H9 (cell line): ENCODE measurements around the gene SCYGR4. TPM values are rescaled to one million over a fixed set of nuclear protein-coding genes. Genes with fewer than 3 reads are reported as not detected.

Experiments
- DNase-seq: peaks from one replicate; pipeline ENCODE4 v3.0.0-alpha.2; 2017
- H2AFZ ChIP-seq: one replicate; pipeline ENCODE4 v1.6.1; 2013; ENCODE audit warnings: mild to moderate bottlenecking, low read length, control low read depth, moderate library complexity
- H2AK5ac ChIP-seq: 2 replicates; pipeline ENCODE4 v1.6.1; 2013; ENCODE audit warnings: low read length, control low read depth, mixed read lengths; ENCODE audit not compliant: insufficient read length
- H2BK120ac ChIP-seq: one replicate; pipeline ENCODE4 v1.6.1; 2013; ENCODE audit warnings: low read depth, mild to moderate bottlenecking, low read length, control low read depth, inconsistent platforms; ENCODE audit not compliant: poor library complexity, severe bottlenecking
- H2BK12ac ChIP-seq: 2 replicates; pipeline ENCODE4 v1.6.1; 2013; ENCODE audit warnings: low read length, control low read depth, mixed read lengths, low read depth; ENCODE audit not compliant: insufficient read length
- H2BK15ac ChIP-seq: 2 replicates; pipeline ENCODE4 v1.6.1; 2013; ENCODE audit warnings: low read depth, low read length, control low read depth
- H2BK20ac ChIP-seq: one replicate; pipeline ENCODE4 v1.6.1; 2013; ENCODE audit warnings: low read depth, mild to moderate bottlenecking, low read length, control low read depth, inconsistent platforms; ENCODE audit not compliant: poor library complexity, severe bottlenecking
- H2BK5ac ChIP-seq: 2 replicates; pipeline ENCODE4 v1.6.1; 2013; ENCODE audit warnings: low read length, control low read depth, mixed read lengths; ENCODE audit not compliant: insufficient read length
- H3K14ac ChIP-seq: 2 replicates; pipeline ENCODE4 v1.6.1; 2013; ENCODE audit warnings: low read length, control low read depth; ENCODE audit not compliant: insufficient read depth
- H3K18ac ChIP-seq: 2 replicates; pipeline ENCODE4 v1.6.1; 2013; ENCODE audit warnings: low read depth, mild to moderate bottlenecking, mixed read lengths, low read length, control low read depth; ENCODE audit not compliant: insufficient read length
- H3K23ac ChIP-seq: 2 replicates; pipeline ENCODE4 v1.6.1; 2013; ENCODE audit warnings: low read length, control low read depth, mixed read lengths, low read depth; ENCODE audit not compliant: insufficient read length
- H3K23me2 ChIP-seq: 2 replicates; pipeline ENCODE4 v1.6.1; 2013; ENCODE audit warnings: low read depth, mild to moderate bottlenecking, mixed read lengths, low read length, control low read depth; ENCODE audit not compliant: insufficient read length, poor library complexity, severe bottlenecking
- H3K27ac ChIP-seq: 2 replicates; pipeline ENCODE4 v1.5.1; 2013; ENCODE audit warnings: low read length, control low read depth, mixed read lengths, low read depth; ENCODE audit not compliant: insufficient read length
- H3K27me3 ChIP-seq: 2 replicates; pipeline ENCODE4 v1.6.1; 2013; ENCODE audit warnings: low read length, control low read depth, inconsistent platforms; ENCODE audit not compliant: insufficient read depth
- H3K4ac ChIP-seq: 2 replicates; pipeline ENCODE4 v1.6.1; 2013; ENCODE audit warnings: low read depth, mild to moderate bottlenecking, control low read depth, inconsistent platforms, low read length, moderate library complexity
- H3K4me1 ChIP-seq: 2 replicates; pipeline ENCODE4 v1.6.1; 2013; ENCODE audit warnings: low read length, control low read depth, inconsistent platforms; ENCODE audit not compliant: insufficient read depth
- H3K4me2 ChIP-seq: 2 replicates; pipeline ENCODE4 v1.6.1; 2013; ENCODE audit warnings: low read length, control low read depth, mixed read lengths; ENCODE audit not compliant: insufficient read length, insufficient read depth
- H3K56ac ChIP-seq: 2 replicates; pipeline ENCODE4 v1.6.1; 2013; ENCODE audit warnings: low read depth, mild to moderate bottlenecking, mixed read lengths, low read length, control low read depth; ENCODE audit not compliant: insufficient read length
- H3K79me1 ChIP-seq: 2 replicates; pipeline ENCODE4 v1.6.1; 2013; ENCODE audit warnings: low read depth, mild to moderate bottlenecking, moderate library complexity, low read length, control low read depth, inconsistent platforms; ENCODE audit not compliant: insufficient read depth, poor library complexity, severe bottlenecking
- H3K79me2 ChIP-seq: 2 replicates; pipeline ENCODE4 v1.6.1; 2013; ENCODE audit warnings: low read length, control low read depth, inconsistent platforms; ENCODE audit not compliant: insufficient read depth
- H3K9ac ChIP-seq: 2 replicates; pipeline ENCODE4 v1.6.1; 2013; ENCODE audit warnings: low read length, control low read depth, mixed read lengths; ENCODE audit not compliant: insufficient read length; ENCODE audit errors: extremely low read depth
- H3K9me3 ChIP-seq: one replicate; pipeline ENCODE4 v1.6.1; 2013; ENCODE audit warnings: low read depth, low read length, inconsistent platforms; ENCODE audit not compliant: control insufficient read depth
- H3T11ph ChIP-seq: one replicate; pipeline ENCODE4 v1.6.1; 2013; ENCODE audit warnings: mild to moderate bottlenecking, low read length, control low read depth, inconsistent platforms
- H4K20me1 ChIP-seq: one replicate; pipeline ENCODE4 v1.6.1; 2013; ENCODE audit not compliant: control insufficient read depth, insufficient read length, insufficient read depth
- H4K5ac ChIP-seq: 2 replicates; pipeline ENCODE4 v1.6.1; 2013; ENCODE audit warnings: low read depth, mild to moderate bottlenecking, mixed read lengths, low read length, control low read depth; ENCODE audit not compliant: insufficient read length
- H4K8ac ChIP-seq: replicated peaks from 2 replicates; pipeline ENCODE4 v1.6.1; 2013; ENCODE audit warnings: low read length, control low read depth, mixed read lengths, low read depth; ENCODE audit not compliant: insufficient read length
- H4K91ac ChIP-seq: 2 replicates; pipeline ENCODE4 v1.6.1; 2013; ENCODE audit warnings: low read depth, mild to moderate bottlenecking, moderate library complexity, mixed read lengths, low read length, control low read depth; ENCODE audit not compliant: insufficient read length
- H3K27ac Mint-ChIP-seq, 3 experiments: 2 replicates in 2 of 3; 3 replicates in 1 of 3; pipeline ENCODE4 v1.8.0; 2020 to 2021; ENCODE audit warnings: mixed read lengths in 3 of 3, mild to moderate bottlenecking in 1 of 3, moderate library complexity in 1 of 3
- H3K27me3 Mint-ChIP-seq: 2 replicates; pipeline ENCODE4 v1.8.0; 2021; ENCODE audit warnings: low read depth, mild to moderate bottlenecking, moderate library complexity, mixed read lengths
- H3K36me3 Mint-ChIP-seq, 3 experiments: 2 replicates in 2 of 3; 3 replicates in 1 of 3; pipeline ENCODE4 v1.8.0; 2020 to 2021; ENCODE audit warnings: low read depth in 3 of 3, mixed read lengths in 3 of 3; ENCODE audit not compliant: insufficient read depth in 1 of 3
- H3K4me1 Mint-ChIP-seq, 2 experiments: 2 replicates each; pipeline ENCODE4 v1.8.0; 2020; ENCODE audit warnings: mixed read lengths in 2 of 2
- H3K4me3 Mint-ChIP-seq, 2 experiments: 2 replicates in 1 of 2; 3 replicates in 1 of 2; pipeline ENCODE4 v1.8.0; 2020 to 2021; ENCODE audit warnings: mild to moderate bottlenecking in 2 of 2, mixed read lengths in 2 of 2, moderate library complexity in 1 of 2
- H3K9me3 Mint-ChIP-seq, 2 experiments: 2 replicates in 1 of 2; 3 replicates in 1 of 2; pipeline ENCODE4 v1.8.0; 2020; ENCODE audit warnings: mild to moderate bottlenecking in 2 of 2, mixed read lengths in 2 of 2, moderate library complexity in 1 of 2
- WGBS: extraction: QIAGEN DNeasy Blood & Tissue Kit; methylation state at CpG from one replicate; pipeline ENCODE4 v1.1.7; 2013; ENCODE audit warnings: missing lambda C conversion rate, low lambda C conversion rate, mixed read lengths; ENCODE audit not compliant: insufficient read length; ENCODE audit errors: extremely low coverage; 5-methylcytosine and 5-hydroxymethylcytosine counted together
- total RNA-seq: library from RNA; stranded (reverse); gene quantifications from 2 replicates; pipeline ENCODE4 v1.2.1, GENCODE V29; 2021
- TF ChIP-seq, protein P1 (sequence below): fragments of 200-600 bp; sonication (generic); conservative IDR thresholded peaks from 3 replicates; pipeline ENCODE4 v1.8.0; 2021; ENCODE audit warnings: antibody characterized with exemption, mild to moderate bottlenecking

The SCYGR4 gene
- total RNA-seq, 1 experiment from 2014 or later: not detected

DNA sequence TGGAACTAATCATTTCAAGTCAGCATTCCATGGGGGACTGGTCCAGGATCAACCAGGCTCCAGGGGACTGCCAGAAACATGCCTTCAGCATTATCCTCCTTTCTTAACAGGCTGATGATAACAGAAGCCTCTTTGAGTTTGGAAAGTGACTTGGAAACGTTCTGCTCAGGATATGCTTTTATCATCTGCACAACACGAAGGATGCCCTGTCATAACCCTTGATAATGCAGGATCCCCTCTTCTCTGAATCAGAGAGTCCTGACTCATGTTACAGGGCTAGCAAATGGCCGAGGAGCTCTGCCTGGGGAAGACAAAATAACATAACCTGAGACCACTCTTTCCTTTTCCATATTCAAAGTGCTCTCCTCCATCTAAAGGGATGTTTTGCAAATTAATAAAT is 9.4 kb upstream of the SCYGR4 start:
- Mint-ChIP-seq H3K4me3 (no peak overlapping the region), H3K27me3 (peaks cover 2% of the 10 kb centered on the region; the same call in 1 of the 2 replicates), H3K4me1 (no peaks in the 10 kb centered on the region), H3K9me3 (no peaks in the 10 kb centered on the region; a peak in 1 of 5 replicates), H3K27ac (no peak overlapping the region), H3K36me3 (no peaks in the 10 kb centered on the region; a peak in 1 of 7 replicates)
- no peak for DNase-seq
- Histone ChIP-seq H3K9me3 (no peaks in the 10 kb centered on the region), H2BK15ac (no peak overlapping the region), H4K91ac (no peak overlapping the region), H3K9ac (no peak overlapping the region), H3K4me1 (no peaks in the 10 kb centered on the region), H3K79me2 (no peaks in the 10 kb centered on the region), H3K18ac (no peak overlapping the region), H3T11ph (no peak overlapping the region), H2BK12ac (no peak overlapping the region), H4K5ac (no peak overlapping the region), H2AK5ac (no peak overlapping the region), H4K20me1 (no peaks in the 10 kb centered on the region), H2BK120ac (no peak overlapping the region), H3K79me1 (no peaks in the 10 kb centered on the region), H3K4ac (no peak overlapping the region), H2BK20ac (no peak overlapping the region), H3K23me2 (no peaks in the 10 kb centered on the region), H3K27ac (no peak overlapping the region), H3K14ac (no peak overlapping the region), H3K4me2 (no peak overlapping the region), H4K8ac (no peak overlapping the region), H3K56ac (no peak overlapping the region), H2AFZ (no peak overlapping the region), H3K23ac (no peak overlapping the region), H2BK5ac (no peak overlapping the region), H3K27me3 (no peaks in the 10 kb centered on the region)
- TF ChIP-seq, protein P1, sequence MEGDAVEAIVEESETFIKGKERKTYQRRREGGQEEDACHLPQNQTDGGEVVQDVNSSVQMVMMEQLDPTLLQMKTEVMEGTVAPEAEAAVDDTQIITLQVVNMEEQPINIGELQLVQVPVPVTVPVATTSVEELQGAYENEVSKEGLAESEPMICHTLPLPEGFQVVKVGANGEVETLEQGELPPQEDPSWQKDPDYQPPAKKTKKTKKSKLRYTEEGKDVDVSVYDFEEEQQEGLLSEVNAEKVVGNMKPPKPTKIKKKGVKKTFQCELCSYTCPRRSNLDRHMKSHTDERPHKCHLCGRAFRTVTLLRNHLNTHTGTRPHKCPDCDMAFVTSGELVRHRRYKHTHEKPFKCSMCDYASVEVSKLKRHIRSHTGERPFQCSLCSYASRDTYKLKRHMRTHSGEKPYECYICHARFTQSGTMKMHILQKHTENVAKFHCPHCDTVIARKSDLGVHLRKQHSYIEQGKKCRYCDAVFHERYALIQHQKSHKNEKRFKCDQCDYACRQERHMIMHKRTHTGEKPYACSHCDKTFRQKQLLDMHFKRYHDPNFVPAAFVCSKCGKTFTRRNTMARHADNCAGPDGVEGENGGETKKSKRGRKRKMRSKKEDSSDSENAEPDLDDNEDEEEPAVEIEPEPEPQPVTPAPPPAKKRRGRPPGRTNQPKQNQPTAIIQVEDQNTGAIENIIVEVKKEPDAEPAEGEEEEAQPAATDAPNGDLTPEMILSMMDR: no peak
- no CpG with 5 or more reads among the region's 3 CpGs for WGBS
